Heart right ventricle (tissue), 16 donors: ENCODE data around the gene CNTN2. TPM values are rescaled to one million over a fixed set of nuclear protein-coding genes. Genes with fewer than 3 reads are reported as not detected.

Experiments used
- ATAC-seq, 8 donors: fragments of 200-7000 bp; cut with Tn5 transposase; one replicate each; pipeline ENCODE4 v1.9.1; 2020; ENCODE audit warnings: mild to moderate bottlenecking in 8 of 8, moderate library complexity in 8 of 8, moderate number of reproducible peaks in 1 of 8
- DNase-seq, 2 donors: peaks; one replicate each; pipeline ENCODE4 v3.0.0-alpha.2; 2020
- H3K27ac ChIP-seq, 10 donors: fragments of 200-600 bp; sonication (generic) in 2 of 10; one replicate each; pipeline versions ENCODE4 v1.5.0 to v1.8.0; 2020 to 2022; ENCODE audit warnings: mild to moderate bottlenecking in 3 of 10
- H3K27me3 ChIP-seq, 7 donors: fragments of 200-600 bp; one replicate each; pipeline ENCODE4 v1.8.0; 2021 to 2022; ENCODE audit warnings: mild to moderate bottlenecking in 2 of 7
- H3K36me3 ChIP-seq, 9 donors: fragments of 200-600 bp; sonication (generic) in 1 of 9; one replicate each; pipeline versions ENCODE4 v1.5.0 to v1.8.0; 2020 to 2022; ENCODE audit warnings: mild to moderate bottlenecking in 2 of 9
- H3K4me1 ChIP-seq, 9 donors: fragments of 200-600 bp; sonication (generic) in 1 of 9; one replicate each; pipeline versions ENCODE4 v1.5.0 to v1.8.0; 2020 to 2022; ENCODE audit warnings: mild to moderate bottlenecking in 4 of 9
- H3K4me3 ChIP-seq, 10 donors: fragments of 200-600 bp; sonication (generic) in 2 of 10; one replicate each; pipeline versions ENCODE4 v1.5.0 to v1.8.0; 2020 to 2022; ENCODE audit warnings: mild to moderate bottlenecking in 7 of 10, moderate library complexity in 2 of 10
- H3K9me3 ChIP-seq, 11 donors: fragments of 200-600 bp in 10 of 11; sonication (generic) in 2 of 11; one replicate each; pipeline versions ENCODE4 v1.5.0 to v1.8.0; 2013 to 2022; ENCODE audit warnings: mild to moderate bottlenecking in 2 of 11, control low read depth in 1 of 11, moderate library complexity in 1 of 11
- CTCF ChIP-seq, 9 donors: fragments of 200-600 bp; sonication (generic) in 2 of 9; IDR thresholded peaks; one replicate each; pipeline versions ENCODE4 v1.5.0 to v1.8.0; 2021 to 2022; ENCODE audit warnings: antibody characterized with exemption in 9 of 9, mild to moderate bottlenecking in 5 of 9, moderate library complexity in 1 of 9
- WGBS, 2 donors: extraction: QIAGEN DNeasy Blood & Tissue Kit; methylation state at CpG; one replicate each; pipeline ENCODE4 v1.1.7; 2013; ENCODE audit warnings: inconsistent platforms in 1 of 2; 5-methylcytosine and 5-hydroxymethylcytosine counted together
- intact Hi-C, 10 donors: fragments of 100-400 bp; cut with DNase I; formaldehyde crosslinking; loops; one replicate each; pipeline versions ENCODE4 v1.11.1 to v1.14.2; 2022
- polyA plus RNA-seq, 2 donors: library from polyadenylated mRNA; stranded (reverse); fragments of 200-250 nt; gene quantifications; one replicate each; pipeline ENCODE4 v1.2.3, GENCODE V29; 2013
- total RNA-seq, 10 donors: library from RNA; stranded (reverse); fragmentation: NEBNext Ultra II Directional in 3 of 10; extraction: Animal tissue kit (Norgen Biotek cat#: 25700) in 3 of 10; gene quantifications; one replicate each; pipeline versions ENCODE4 v1.2.1 to v1.2.4, GENCODE V29; 2021 to 2023
- donor health status: Arrhythmogenic right ventricular cardiomyopathy.
- donor health status: ischemic (EF 13 %, LVEDD 7.1; RV severe dilation, severe dysfunction).
- donor health status: healthy with polysubstance abuse.
- donor health status: DM: no; HTN: yes; CAD: no.
- donor health status: DM: no; HTN: no; CAD: no.
- donor health status: ischemic (EF 25% LVEDD 6.9; RV normal size, moderate dysfunction).
- donor health status: ischemic (EF 25% LVEDD 5.7; RV mildly dilated, moderate dysfunction).
- donor health status: healthy.
- donor health status: DM: yes; HTN: yes; CAD: no.
- donor health status: Ischemic cardiomyopathy.
- donor health status: ischemic (EF 35%, LVEDD 5.7; RV mildly dilated, moderate dysfunction).
- donor health status: nonischemic (EF 11% LVEDD 7.7; RV severe dilation, severe dysfunction).
- donor health status: DM: yes; HTN: yes; CAD: no.
- donor health status: PGD.
- donor health status: ischemic (EF 29% LVEDD 5.4; RV normal size, mild dysfunction).
- donor health status: nonischemic (EF 23%, LVEDD 6.1; RV moderate dilation, normal function).

The CNTN2 gene
- total and polyA plus RNA-seq, 12 donors, result 0.04 to 0.73 (median 0.25) TPM; not detected in 3

GRCh38 chr1:205032508-205032907 is 10.5 kb upstream of the CNTN2 start:
- no peak for TF ChIP-seq CTCF (IDR thresholded peaks at IDR 0.05)
- 88% methylated on average over 7 of the region's 7 CpGs for WGBS, 2 donors
- no peaks in the 10 kb centered on the region for H3K36me3 ChIP-seq

GRCh38 chr1:205037539-205037938 is 5.5 kb upstream of the CNTN2 start:
- ATAC-seq (no peak), DNase-seq (no peak)
- H3K27ac ChIP-seq, result no peak overlapping the region
- WGBS, 2 donors, result 85 to 89% methylated on average over 9 of the region's 9 CpGs
- intact Hi-C loops, result no loop called here
- no peaks in the 10 kb centered on the region for H3K36me3 ChIP-seq
- peaks cover 0 to under 1% (median 0%) of the 10 kb centered on the region in 9 donors for H3K4me1 ChIP-seq
- H3K4me3 ChIP-seq, result no peak overlapping the region
- H3K9me3 ChIP-seq, result no peaks in the 10 kb centered on the region
- peaks cover 3 to 19% (median 16%) of the 10 kb centered on the region in 7 donors for H3K27me3 ChIP-seq
- TF ChIP-seq CTCF (IDR thresholded peaks at IDR 0.05), result no peak

More at GRCh38 chr1:205032508-205032907, 10.5 kb upstream of the CNTN2 start:
- no peaks in the 10 kb centered on the region for H3K9me3 ChIP-seq
- H3K4me3 ChIP-seq, result no peak overlapping the region
- no peaks in the 10 kb centered on the region for H3K4me1 ChIP-seq
- no peak overlapping the region for H3K27ac ChIP-seq
- H3K27me3 ChIP-seq, result peaks cover 0 to 28% (median 11%) of the 10 kb centered on the region in 7 donors
- ATAC-seq (no peak), DNase-seq (no peak)
- intact Hi-C loops, result no loop called here

GRCh38 chr1:205038132-205038786 is 4.8 kb upstream of the CNTN2 start:
- Histone ChIP-seq H3K4me3 (no peak overlapping the region), H3K27me3 (peaks cover 8 to 25% (median 21%) of the 10 kb centered on the region in 7 donors), H3K27ac (no peak overlapping the region), H3K4me1 (peaks cover 0 to 7% (median 0%) of the 10 kb centered on the region in 9 donors), H3K36me3 (no peaks in the 10 kb centered on the region), H3K9me3 (no peaks in the 10 kb centered on the region)
- ATAC-seq (no peak), DNase-seq (no peak)
- WGBS, 2 donors, result 77 to 83% methylated on average over 6 of the region's 6 CpGs
- TF ChIP-seq CTCF (IDR thresholded peaks at IDR 0.05), result no peak
- intact Hi-C loops, result no loop called here

- H3K4me3 ChIP-seq, result no peak overlapping the region
Measured at GRCh38 chr1:205041001-205041715, 1.9 kb upstream of the CNTN2 start.

More at GRCh38 chr1:205041001-205041715, 1.9 kb upstream of the CNTN2 start:
- Histone ChIP-seq H3K4me1 (peaks cover 0 to 10% (median 0%) of the 10 kb centered on the region in 9 donors), H3K27ac (no peak overlapping the region), H3K9me3 (no peaks in the 10 kb centered on the region), H3K36me3 (no peaks in the 10 kb centered on the region), H3K27me3 (peaks cover 14 to 54% (median 50%) of the 10 kb centered on the region in 7 donors)
- 30% methylated on average over 4 of the region's 4 CpGs for WGBS, 2 donors
- TF ChIP-seq CTCF (IDR thresholded peaks at IDR 0.05), result no peak
- intact Hi-C loops, result no loop called here
- DNase-seq, result no peak
- ATAC-seq, result no peak
